ENCODE results near the gene RAB11B.
A peak's percentile ranks its signal among the peaks of the same experiment; 100 is the strongest.
"Not testable (repeated sequence)": the region's sequence is repeated elsewhere in the genome, so short reads cannot be mapped to it uniquely, and the experiment has no call there.

The RAB11B gene

DNA sequence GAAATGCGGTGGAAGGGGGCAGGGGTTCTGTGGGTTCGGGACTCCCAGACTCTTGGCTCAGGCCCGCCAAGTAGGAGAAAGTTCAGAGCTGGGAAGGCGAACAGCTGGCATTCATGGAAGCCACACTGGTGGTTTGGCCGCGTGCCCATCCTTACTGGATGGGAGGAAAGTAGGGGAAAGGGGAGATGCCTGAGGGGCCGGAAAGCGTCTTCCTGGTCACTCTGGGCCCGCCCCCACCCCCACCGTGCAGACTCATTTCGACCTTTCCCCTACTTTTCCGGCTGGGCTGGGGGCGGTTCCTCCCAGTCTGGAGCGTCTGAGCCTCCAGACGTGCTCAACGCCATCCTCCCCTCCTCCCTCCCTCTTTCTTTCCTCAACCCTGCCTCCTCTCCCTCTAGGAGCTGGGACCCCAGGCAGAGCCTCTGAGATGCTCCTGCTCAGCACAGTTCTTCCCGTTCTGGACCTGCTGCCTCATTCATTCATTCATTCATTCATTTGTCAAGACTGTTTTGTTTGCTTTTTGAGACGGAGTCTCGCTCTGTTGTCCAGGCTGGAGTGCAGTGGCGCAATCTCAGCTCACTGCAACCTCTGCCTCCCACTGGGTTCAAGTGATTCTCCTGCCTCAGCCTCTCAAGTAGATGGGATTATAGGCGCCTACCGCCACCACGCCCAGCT, 22.7 kb upstream of the RAB11B start:
- peak; percentile 95 for FAIRE-seq

DNA sequence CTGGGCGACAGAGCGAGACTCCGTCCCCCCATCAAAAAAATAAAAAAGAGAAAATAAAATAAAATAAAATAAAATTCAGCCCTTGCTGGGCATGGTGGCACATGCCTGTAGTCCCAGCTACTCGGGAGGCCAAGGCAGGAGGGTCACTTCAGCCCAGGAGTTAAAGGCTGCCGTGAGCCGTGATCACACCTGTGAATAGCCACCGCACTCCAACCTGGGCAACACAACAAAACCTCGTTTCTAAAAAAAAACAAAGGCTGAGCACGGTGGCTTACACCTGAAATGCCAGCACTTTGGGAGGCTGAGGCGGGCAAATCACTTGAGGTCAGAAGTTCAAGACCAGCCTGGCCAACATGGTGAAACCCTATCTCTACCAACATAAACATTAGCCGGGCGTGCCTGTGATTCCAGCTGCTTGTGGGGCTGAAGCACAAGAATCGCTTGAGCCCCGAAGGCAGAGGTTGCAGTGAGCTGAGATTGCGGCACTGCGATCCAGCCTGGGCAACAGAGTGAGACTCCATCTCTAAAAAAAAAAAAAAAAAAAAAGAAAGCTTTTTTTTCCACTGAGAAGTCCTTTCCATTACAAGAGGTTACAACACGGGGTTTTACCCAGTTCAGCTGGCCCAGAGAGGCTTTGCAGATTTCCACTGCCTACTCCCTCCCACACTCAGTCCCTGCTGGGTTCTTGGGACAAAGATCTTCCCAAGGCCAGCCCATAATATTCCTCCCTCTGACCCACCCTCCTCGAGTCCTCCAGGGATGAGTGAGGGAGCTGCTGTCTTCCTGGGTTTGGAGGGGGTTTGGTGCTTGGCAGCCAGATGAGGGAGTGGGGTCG, 19.8 kb upstream of the RAB11B start:
- no peak for DNase-seq (ENCODE audit: insufficient read length, low spot score)
- no peak for FAIRE-seq

More for the DNA sequence above, 22.7 kb upstream of the RAB11B start:
- DNase-seq (ENCODE audit: insufficient read length, low spot score) = peak; percentile 92

DNA sequence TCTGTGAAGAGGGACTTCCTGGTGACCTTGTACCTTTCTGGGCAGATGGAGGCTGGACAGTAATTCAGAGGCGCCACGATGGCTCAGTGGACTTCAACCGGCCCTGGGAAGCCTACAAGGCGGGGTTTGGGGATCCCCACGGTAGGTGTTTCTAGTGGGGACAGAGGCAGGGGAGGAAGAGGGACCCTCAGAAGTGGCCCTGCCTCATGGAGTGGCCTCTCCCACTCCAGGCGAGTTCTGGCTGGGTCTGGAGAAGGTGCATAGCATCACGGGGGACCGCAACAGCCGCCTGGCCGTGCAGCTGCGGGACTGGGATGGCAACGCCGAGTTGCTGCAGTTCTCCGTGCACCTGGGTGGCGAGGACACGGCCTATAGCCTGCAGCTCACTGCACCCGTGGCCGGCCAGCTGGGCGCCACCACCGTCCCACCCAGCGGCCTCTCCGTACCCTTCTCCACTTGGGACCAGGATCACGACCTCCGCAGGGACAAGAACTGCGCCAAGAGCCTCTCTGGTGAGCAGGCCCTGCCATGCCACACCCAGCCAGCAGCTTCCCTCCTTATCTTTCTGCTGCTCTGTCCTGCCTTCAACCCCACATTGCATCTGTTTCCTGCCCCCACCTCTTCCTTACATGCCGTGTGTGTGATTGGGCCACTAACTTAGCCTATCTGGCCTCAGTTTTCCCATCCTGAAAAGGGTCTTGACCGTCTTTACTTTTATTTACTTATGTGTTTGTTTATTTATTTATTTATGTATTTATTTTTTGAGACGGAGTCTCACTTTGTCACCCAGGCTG, 19.0 kb upstream of the RAB11B start:
- DNase-seq (ENCODE audit: insufficient read length, low spot score) (no peak), FAIRE-seq (no peak)

DNA sequence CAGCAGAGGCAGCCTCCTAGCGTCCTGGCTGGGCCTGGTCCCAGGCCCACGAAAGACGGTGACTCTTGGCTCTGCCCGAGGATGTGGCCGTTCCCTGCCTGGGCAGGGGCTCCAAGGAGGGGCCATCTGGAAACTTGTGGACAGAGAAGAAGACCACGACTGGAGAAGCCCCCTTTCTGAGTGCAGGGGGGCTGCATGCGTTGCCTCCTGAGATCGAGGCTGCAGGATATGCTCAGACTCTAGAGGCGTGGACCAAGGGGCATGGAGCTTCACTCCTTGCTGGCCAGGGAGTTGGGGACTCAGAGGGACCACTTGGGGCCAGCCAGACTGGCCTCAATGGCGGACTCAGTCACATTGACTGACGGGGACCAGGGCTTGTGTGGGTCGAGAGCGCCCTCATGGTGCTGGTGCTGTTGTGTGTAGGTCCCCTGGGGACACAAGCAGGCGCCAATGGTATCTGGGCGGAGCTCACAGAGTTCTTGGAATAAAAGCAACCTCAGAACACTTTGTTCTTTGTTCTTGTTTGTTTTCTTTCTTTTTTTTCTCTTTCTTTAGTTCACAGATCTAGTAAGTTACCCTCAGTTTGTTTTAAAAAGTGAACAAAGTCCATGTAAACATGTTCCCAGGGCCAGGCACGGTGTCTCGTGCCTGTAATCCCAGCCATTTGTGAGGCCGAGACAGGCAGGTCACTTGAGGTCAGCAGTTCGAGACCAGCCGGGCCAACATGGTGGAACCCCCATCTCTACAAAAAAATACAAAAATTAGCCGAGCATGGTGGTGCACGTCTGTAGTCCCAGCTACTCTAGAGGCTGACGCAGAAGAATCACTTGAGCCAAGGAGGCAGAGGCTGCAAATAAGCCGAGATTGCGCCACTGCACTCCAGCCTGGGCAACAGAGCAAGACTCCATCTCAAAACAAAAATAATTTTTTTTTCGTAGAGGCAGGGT, 16.0 kb upstream of the RAB11B start:
- no peak for DNase-seq (ENCODE audit: insufficient read length, low spot score)
- FAIRE-seq = no peak

DNA sequence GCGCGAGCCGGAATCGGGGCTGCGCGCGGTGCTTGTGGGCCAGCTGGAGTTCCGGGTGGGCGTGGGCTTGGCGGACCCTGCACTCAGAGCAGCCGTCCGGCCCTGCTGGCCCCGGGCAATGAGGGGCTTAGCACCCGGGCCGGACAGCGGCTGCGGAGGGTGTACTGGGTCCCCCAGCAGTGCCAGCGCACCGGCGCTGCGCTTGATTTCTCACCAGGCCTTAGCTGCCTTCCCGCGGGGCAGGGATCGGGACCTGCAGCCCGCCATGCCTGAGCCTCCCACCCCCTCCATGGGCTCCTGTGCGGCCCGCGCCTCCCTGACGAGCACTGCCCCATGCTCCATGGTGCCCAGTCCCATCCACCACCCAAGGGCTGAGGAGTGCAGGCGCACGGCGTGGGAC, 14.4 kb upstream of the RAB11B start:
- DNase-seq (ENCODE audit: insufficient read length, low spot score); FAIRE-seq: not testable (repeated sequence)

DNA sequence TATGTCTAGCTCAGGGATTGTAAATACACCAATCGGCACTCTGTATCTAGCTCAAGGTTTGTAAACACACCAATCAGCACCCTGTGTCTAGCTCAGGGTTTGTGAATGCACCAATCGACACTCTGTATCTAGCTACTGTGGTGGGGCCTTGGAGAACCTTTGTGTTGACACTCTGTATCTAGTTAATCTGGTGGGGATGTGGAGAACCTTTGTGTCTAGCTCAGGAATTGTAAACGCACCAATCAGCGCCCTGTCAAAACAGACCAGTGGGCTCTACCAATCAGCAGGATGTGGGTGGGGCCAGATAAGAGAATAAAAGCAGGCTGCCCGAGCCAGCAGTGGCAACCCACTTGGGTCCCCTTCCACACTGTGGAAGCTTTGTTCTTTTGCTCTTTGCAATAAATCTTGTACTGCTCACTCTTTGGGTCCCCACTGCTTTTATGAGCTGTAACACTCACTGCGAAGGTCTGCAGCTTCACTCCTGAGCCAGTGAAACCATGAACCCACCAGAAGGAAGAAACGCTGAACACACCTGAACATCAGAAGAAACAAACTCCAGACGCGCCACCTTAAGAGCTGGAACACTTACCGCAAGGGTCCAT, 13.7 kb upstream of the RAB11B start:
- not testable (repeated sequence) for DNase-seq (ENCODE audit: insufficient read length, low spot score); FAIRE-seq

DNA sequence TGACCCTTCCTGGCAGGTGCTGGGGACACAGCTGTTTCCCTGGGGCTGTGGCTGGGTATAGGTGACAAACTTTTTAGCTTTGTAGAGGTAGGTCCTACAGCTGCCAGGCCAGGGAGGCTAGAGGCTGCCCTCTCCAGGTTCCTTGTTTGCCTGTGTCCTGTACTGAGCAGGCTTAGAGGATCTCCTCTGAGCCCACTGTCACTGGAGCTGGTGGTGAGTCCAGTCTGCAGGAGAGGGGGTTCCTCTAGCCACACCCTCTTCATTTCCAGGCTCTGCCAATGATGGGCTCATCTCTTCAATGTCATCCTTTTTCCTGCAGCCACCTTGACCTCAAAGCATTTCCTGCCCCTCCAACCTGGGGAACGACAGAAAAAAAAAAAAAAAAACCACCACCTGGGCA, 12.6 kb upstream of the RAB11B start:
- DNase-seq (ENCODE audit: insufficient read length, low spot score) (no peak), FAIRE-seq (no peak)

DNA sequence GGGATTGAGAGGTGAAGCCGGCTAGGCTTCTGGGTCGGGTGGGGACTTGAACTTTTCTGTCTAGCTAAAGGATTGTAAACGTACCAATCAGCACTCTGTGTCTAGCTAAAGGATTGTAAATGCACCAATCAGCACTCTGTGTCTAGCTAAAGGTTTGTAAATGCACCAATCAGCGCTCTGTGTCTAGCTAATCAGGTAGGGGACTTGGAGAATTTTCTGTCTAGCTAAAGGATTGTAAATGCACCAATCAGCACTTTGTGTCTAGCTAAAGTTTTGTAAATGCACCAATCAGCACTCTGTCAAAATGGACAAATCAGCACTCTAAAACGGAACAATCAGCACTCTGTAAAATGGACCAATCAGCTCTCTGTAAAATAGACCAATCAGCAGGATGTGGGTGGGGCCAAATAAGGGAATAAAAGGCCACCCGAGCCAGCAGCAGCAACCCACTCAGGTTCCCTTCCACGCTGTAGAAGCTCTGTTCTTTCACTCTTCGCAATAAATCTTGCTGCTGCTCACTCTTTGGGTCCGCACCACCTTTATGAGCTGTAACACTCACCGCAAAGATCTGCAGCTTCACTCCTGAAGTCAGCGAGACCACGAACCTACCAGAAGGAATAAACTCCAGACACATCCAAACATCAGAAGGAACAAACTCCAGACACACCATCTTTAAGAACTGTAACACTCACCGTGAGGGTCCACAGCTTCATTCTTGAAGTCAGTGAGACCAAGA, 10.8 kb upstream of the RAB11B start:
- DNase-seq (ENCODE audit: insufficient read length, low spot score); FAIRE-seq: not testable (repeated sequence)

DNA sequence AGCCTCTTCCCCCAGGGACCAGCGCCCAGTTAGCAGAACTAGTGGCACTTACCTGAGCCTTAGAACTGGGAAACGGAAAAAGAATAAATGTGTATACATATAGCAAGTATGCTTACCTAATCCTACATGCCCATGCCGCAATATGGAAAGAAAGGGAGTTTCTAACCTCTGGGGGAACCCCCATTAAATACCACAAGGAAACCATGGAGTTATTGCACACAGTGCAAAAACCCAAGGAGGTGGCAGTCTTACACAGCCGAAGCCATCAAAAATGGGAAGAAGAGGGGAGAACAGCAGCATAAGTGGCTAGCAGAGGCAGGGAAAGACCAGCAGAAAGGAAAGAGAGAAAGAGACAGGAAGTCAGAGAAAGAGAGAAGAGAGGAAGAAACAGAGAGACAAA, 5.6 kb upstream of the RAB11B start:
- not testable (repeated sequence) for FAIRE-seq; DNase-seq (ENCODE audit: insufficient read length, low spot score)

DNA sequence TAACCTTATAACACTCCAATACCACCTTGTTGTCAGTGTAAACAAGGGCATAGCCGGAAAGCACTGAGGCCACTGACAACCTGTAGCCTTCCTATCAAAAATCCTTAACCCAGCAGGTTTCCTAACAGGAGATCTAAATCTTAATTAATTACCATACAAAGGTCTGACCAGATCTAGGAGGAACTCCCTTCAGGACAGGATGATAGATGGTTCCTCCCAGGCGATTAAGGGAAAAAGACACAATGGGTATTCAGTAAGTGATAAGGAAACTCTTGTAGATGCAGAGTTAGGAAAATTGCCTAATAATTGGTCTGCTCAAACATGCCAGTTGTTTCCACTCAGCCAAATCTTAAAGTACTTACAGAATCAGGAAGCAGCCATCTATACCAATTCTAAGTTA, 5.1 kb upstream of the RAB11B start:
- FAIRE-seq; DNase-seq (ENCODE audit: insufficient read length, low spot score): not testable (repeated sequence)

DNA sequence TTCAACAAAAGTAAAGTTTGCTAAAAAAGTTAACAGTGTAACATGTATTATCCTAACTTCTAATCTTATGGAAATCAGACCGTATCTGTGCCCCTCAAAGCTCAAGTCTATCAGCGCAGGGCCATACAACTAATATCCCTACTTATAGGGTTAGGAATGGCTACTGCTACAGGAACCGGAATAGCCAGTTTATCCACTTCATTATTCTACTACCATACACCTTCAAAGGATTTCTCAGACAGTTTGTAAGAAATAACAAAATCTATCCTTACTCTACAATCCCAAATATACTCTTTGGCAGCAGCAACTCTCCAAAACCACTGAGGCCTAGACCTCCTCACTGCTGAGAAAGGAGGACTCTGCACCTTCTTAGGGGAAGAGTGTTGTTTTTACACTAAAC, 4.6 kb upstream of the RAB11B start:
- DNase-seq (ENCODE audit: insufficient read length, low spot score); FAIRE-seq: not testable (repeated sequence)

DNA sequence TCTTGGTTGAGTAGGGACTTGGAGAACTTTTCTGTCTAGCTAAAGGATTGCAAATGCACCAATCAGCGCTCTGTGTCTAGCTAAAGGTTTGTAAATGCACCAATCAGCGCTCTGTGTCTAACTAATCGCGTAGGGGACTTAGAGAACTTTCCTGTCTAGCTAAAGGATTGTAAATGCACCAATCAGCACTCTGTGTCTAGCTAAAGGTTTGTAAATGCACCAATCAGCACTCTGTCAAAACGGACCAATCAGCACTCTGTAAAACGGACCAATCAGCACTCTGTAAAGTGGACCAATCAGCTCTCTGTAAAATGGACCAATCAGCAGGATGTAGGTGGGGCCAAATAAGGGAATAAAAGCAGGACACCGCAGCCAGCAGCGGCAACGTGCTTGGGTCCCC, 3.7 kb upstream of the RAB11B start:
- DNase-seq (ENCODE audit: insufficient read length, low spot score); FAIRE-seq: not testable (repeated sequence)

DNA sequence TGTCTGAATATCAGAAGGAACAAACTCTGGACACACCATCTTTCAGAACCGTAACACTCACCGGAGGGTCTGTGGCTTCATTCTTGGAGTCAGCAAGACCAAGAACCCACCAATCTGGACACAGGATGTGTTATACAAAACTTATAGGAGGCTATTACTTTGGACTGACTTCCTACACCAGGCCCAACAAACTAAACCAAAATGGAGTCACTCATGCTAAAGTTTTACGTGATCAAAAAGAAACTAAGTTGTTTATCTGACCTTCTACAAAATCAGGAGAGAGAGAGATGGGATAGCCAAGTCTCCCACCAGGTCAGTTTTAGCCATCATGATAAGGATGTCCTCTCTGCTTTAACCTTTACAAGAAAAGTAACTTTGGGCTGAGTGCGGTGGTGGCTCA, 3.2 kb upstream of the RAB11B start:
- DNase-seq (ENCODE audit: insufficient read length, low spot score) (no peak), FAIRE-seq (no peak)

DNA sequence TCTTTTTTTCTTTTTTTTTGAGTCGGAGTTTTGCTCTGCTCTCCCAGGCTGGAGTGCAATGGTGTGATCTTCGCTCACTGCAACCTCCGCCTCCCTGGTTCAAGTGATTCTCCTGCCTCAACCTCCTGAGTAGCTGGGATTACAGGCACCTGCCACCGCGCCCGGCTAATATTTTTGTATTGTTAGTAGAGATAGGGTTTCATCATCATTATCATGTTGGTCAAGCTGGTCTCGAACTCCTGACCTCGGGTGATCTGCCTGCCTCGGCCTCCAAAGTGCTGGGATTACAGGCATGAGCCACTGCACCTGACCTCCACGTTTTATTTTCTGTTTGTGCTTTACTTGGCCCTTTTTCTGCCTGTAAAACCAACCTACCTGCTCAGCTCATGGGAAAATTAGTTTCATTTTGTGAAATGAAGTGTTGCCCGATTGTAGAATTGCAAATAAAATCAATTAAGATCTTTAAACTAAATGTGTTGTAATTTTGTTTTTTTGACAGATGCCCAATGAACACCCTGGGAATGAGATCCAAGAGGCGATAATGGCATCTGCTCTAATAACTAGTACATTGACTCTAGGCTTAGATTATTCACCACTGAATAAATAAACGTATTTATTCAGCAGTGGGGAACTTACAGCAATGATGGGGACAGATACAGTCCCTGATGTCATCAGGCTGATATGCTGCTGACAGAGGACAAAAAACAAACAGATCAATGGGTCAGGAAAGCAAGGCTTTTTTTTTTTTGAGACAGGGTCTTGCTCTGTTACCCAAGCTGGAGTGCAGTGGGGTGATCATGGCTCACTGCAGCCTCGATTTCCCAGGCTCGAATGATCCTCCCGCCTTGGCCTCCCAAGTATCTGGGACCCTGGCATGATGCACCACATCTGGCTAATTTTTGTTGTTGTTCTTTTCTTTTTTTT, 2.2 kb upstream of the RAB11B start:
- FAIRE-seq (no peak), DNase-seq (ENCODE audit: insufficient read length, low spot score) (no peak)

DNA sequence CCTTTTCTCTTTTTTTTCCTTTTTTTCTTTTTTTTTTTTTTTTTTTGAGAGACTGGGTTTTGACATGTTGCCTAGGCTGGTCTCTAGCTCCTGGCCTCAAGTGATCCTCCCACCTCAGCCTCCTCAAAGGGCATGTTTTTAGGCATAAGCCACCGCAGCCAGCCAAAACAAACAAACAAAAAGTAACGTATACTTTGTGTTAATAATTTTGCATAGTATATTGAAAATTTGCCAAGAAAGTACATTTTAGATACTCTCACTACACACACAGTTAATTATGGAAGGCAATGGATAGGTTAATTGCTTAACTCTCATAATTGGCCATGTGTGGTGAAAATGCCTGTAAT, 1.6 kb upstream of the RAB11B start:
- DNase-seq (ENCODE audit: insufficient read length, low spot score) = no peak
- FAIRE-seq = no peak

DNA sequence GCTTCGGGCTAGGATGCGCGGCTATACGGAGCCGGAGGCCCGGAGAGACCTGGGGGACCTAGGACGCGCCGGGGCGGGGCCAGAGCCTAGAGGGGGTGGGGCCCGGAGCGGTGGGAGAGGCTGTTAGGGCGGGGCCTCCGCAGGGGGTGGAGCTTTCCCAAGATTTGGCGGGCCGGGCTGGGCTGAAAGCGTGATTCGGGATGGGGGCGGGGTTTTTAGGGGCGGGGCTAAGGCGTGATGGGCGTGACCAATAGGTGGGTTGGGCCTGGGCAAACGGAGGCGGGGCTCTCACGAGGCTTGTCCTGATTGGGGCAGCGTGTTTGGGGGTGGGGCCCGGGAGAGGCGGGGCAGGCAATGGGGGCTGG, 439 bp downstream of the RAB11B start:
- peak; percentile 63 for FAIRE-seq
- DNase-seq (ENCODE audit: insufficient read length, low spot score) = peak; percentile 88

DNA sequence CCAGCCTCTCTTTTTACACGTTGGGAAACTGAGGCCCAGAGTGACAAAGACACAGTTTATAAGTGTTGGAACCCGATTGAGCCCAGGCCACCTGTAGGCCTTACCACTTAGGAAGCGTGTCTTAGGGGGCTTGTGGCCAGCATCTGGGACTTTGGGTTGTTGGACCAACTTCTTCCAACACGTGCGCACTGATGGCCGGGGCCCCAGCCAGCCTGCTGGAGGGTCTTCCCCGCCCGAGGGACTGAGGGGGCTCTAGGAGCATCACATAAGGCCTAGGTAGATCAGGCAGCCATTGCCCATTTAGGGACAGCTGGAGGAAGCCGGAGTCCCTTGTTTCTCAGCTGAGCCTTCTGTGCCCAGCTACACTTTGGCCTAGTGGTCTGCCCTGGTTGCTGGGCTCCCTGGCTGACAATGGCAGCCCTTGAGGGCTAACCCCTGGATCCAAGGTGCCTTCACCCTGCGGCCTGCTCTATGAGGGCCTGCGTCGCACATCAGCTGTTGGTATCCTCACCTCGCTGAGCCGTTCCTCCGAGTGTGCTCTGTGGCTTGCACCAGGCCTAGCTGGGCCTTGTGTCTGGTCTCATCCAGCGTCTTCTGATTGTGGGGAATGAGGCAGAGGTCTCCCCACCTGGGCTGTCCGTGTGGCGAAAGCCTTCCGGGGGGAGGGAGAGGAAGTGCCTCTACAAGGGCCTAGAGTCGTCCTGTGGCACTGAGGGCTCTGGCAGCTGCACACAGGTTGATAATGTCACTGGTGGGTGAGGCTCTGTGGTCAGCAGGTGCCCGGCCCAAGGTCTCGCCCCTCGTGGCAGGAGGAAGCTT, 1.2 kb downstream of the RAB11B start:
- DNase-seq (ENCODE audit: insufficient read length, low spot score) = no peak

More for the DNA sequence above, 1.2 kb downstream of the RAB11B start:
- FAIRE-seq = no peak

All from HTR-8/SVneo (cell line).